Stimulated activated CD4-positive, alpha-beta T cell treated with anti-CD3 and anti-CD28 coated beads, Interleukin-2, amount 100 ng/mL, for 24 hours (primary cell): Measurements from ENCODE around the gene LEF1.
"Not testable (repeated sequence)": the region's sequence is repeated elsewhere in the genome, so short reads cannot be mapped to it uniquely, and the experiment has no call there.

Source experiments
- DNase-seq, 2 donors: peaks; one replicate each; pipeline ENCODE4 v3.0.0-alpha.2; 2020

The LEF1 gene

GRCh38 chr4:108024085-108024877, 144.5 kb downstream of the LEF1 start:
- DNase-seq: no peak

GRCh38 chr4:108018884-108019187, 149.9 kb downstream of the LEF1 start:
- DNase-seq: no peak

GRCh38 chr4:108018040-108018883, 150.5 kb downstream of the LEF1 start:
- DNase-seq: peak; percentile 87 to 91

DNA sequence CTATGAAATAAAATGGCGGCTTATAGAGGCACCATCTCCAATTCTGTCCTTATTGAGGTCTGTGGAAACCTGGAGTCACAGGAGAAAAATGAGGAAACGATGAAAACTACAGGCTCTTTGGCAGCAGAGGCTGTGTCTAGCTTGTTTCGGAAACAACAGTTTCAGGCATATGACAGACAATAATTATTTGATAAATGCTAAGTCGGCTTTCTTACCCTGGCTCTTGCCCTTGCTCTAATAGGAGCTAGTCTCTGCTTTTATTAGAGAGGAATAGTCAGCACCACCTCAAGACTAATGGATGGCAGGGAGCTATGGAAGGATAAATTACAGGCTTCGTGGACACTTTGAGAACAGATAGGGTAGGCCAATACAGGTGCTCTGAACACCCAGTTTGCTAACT, 154.8 kb downstream of the LEF1 start:
- DNase-seq: no peak

DNA sequence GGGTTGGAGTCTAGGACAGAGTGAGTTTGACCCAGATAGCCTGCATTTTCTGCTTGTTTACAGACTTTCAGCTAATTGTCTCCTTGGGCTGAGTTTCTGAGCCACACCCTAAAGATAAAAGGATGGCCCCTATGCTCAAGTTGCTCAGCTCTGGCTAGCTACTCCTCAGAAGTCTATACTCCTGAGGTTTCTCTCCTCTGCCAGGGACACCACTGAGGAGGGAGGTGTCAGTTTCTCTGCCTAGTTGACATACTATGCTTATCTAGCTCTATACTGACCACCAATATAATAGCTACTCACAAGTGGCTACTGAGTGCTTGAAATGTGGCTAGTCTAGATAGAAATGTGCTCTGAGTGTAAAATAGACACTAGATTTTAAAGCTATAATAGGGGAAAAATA, 155.4 kb downstream of the LEF1 start:
- no peak for DNase-seq

DNA sequence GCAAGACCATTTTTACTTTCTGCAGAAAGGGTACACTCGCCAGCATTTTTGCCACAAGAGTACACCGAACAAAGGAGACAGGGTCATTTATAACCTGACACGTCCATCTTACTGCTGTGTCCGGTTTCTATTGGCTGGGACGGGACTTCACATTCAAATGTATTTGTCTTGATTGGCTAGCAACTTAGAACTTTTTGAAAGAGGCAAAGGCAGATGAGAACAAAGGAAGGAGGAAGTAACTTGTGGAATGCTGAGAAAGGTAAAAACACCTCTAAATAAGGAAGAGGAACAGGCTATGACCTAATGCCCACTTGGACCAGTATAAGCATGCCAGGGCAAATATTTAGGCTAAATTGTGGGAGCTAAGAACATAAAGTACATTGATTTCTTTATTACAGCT, 156.3 kb downstream of the LEF1 start:
- DNase-seq: not testable (repeated sequence)

DNA sequence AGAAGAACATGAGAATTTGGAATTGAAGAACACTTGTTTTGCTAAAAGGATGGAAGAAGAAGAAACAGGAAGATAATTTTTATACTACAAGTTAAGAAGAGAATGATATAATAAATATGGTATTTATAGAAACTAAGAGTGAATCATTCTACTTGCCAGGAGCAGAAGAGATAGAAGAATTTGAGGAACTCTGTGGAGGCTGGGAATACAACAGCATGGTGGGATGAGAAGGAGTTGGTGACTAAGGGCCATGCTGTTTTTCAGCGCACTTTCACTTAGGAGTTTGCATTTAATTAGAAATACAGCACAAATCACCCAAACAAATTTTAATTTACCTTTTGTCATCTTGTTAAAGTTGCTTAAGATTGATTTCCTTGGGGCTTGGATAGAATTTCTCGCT, 158.6 kb downstream of the LEF1 start:
- DNase-seq: no peak

DNA sequence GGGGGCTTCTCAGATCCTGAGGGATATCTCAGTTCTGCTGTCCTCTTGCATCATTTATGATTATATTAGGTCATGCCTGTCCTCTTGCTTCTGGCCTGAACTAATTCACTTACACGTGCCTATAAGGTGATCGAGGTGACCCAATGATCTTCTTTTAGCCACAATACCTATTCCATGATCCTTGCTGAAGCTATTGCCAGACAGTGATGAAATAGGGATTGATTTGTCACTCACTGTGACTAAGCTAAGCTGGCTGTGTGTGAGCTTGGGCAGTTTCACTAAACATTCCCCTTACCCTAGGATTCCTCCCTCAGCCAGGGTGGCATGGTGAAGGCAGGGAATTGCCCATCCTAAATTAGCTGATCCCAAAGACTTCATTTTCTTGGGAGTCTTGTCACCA, 160.0 kb downstream of the LEF1 start:
- no peak for DNase-seq

DNA sequence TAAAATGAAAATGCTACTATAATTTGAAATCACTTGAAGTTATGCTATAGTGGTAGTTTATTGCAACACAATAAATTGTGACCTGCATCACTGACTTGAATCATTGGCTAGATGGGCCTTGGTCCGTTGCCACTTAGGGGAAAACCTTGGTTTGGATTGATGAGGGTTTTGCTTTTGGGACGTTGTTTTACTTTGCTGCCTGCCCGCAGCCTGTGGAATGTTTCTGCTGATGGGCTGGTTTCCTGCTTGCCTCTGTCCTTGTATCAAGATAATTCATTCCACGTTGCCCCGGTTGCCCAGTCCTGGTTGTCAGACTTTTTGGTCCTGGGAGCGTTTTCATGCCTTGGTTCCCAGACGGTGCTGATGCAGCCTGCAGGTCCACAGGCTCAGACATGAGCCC, 160.7 kb downstream of the LEF1 start:
- DNase-seq: no peak

GRCh38 chr4:108006361-108006760, 162.4 kb downstream of the LEF1 start:
- no peak for DNase-seq

DNA sequence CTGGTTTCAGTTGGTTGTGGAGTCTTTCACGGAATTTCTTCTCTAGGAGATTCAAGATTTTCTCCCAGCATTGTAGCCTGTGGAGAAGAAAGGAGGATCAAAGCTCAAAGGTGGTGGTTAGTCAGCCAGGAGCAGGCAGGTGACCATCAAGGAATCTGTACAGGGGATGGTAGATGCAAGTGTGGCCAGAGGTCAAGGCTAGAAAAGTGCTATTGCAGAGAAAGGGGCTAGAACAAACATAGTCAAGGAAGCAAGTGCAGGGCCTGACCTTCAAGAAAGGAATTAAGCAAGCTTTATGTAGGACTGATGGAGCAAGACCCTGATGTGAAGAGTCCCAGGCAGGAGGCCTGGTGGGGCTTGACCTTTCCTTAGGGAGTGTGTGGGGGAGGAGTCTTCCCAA, 162.9 kb downstream of the LEF1 start:
- DNase-seq: no peak

- DNase-seq: no peak
Measured at GRCh38 chr4:108004646-108005045, 164.1 kb downstream of the LEF1 start.

- DNase-seq: no peak
Measured at GRCh38 chr4:108003982-108004515, 164.7 kb downstream of the LEF1 start.

DNA sequence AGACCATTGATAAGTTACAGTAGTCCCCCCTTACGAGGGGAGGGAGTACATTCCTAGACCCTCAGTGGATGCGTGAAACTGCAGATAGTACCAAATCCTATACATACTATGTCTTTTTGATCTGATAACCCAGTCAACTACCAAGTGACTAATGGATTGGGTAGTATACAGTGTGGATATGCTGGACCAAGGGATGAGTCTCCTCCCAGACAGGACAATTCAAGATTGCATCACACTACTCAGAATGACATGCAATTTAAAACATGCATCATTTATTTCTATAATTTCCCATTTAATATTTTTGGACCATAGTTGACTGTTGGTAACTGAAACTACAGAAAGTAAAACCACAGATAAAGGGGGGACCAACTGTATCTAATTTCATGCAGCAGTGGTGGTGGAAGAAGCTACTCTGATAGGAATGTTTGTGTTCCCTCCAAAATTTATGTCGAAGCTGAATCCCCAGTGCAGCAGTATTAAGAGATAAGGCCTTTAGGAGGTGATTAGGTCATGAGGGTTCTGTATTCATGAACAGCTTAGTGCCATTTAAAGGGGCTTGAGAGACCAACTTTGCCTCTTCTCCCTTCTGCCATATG, 167.1 kb downstream of the LEF1 start:
- no peak for DNase-seq

GRCh38 chr4:107999932-108000539, 168.7 kb downstream of the LEF1 start:
- DNase-seq: no peak

- no peak for DNase-seq
Measured at GRCh38 chr4:107997794-107998193, 170.9 kb downstream of the LEF1 start.
